HUES64 (cell line): ENCODE results near the gene WDFY4.

Experiments used
- H3K27ac ChIP-seq: 2 replicates; pipeline ENCODE4 v1.7.0; 2013; ENCODE audit warnings: low read depth, low read length, inconsistent platforms
- H3K27me3 ChIP-seq: 2 replicates; pipeline ENCODE4 v1.6.1; 2013; ENCODE audit warnings: mild to moderate bottlenecking, low read length; ENCODE audit not compliant: insufficient read depth
- H3K36me3 ChIP-seq: 2 replicates; pipeline ENCODE4 v1.6.1; 2013; ENCODE audit warnings: mild to moderate bottlenecking, low read length; ENCODE audit not compliant: insufficient read depth
- H3K4me1 ChIP-seq: 2 replicates; pipeline ENCODE4 v1.6.1; 2013; ENCODE audit warnings: mild to moderate bottlenecking, low read length, moderate library complexity; ENCODE audit not compliant: insufficient read depth
- H3K4me3 ChIP-seq: 2 replicates; pipeline ENCODE4 v1.5.1; 2013; ENCODE audit warnings: mild to moderate bottlenecking, low read length, moderate library complexity
- H3K9ac ChIP-seq: 2 replicates; pipeline ENCODE4 v1.6.1; 2013; ENCODE audit warnings: mild to moderate bottlenecking, low read depth, low read length
- H3K9me3 ChIP-seq: 2 replicates; pipeline ENCODE4 v1.6.1; 2013; ENCODE audit warnings: low read depth, low read length; ENCODE audit not compliant: insufficient read depth
- WGBS: fragments of 150-250, 120-280 bp; methylation state at CpG from one replicate; pipeline ENCODE4 v1.1.7; 2013; ENCODE audit warnings: missing lambda C conversion rate; 5-methylcytosine and 5-hydroxymethylcytosine counted together

Gene WDFY4

GRCh38 chr10:48964038-48964437 is 279.4 kb downstream of the WDFY4 start:
- no peaks in the 10 kb centered on the region for H3K9me3 ChIP-seq
- no peak overlapping the region for H3K27ac ChIP-seq
- no peak overlapping the region for H3K4me3 ChIP-seq
- 91% methylated on average over 1 of the region's 1 CpG for WGBS
- H3K27me3 ChIP-seq, result no peaks in the 10 kb centered on the region
- H3K9ac ChIP-seq, result no peak overlapping the region
- no peaks in the 10 kb centered on the region for H3K36me3 ChIP-seq
- no peaks in the 10 kb centered on the region for H3K4me1 ChIP-seq

GRCh38 chr10:48965460-48965859 is 280.8 kb downstream of the WDFY4 start:
- 89% methylated on average over 2 of the region's 4 CpGs for WGBS
- Histone ChIP-seq H3K4me3 (no peak overlapping the region), H3K4me1 (no peaks in the 10 kb centered on the region), H3K27ac (no peak overlapping the region), H3K36me3 (no peaks in the 10 kb centered on the region), H3K9me3 (no peaks in the 10 kb centered on the region), H3K9ac (no peak overlapping the region), H3K27me3 (no peaks in the 10 kb centered on the region)

- H3K4me1 ChIP-seq, result no peaks in the 10 kb centered on the region
- no peaks in the 10 kb centered on the region for H3K27me3 ChIP-seq
- no peaks in the 10 kb centered on the region for H3K36me3 ChIP-seq
- WGBS, result 97% methylated on average over 3 of the region's 3 CpGs
- no peak overlapping the region for H3K4me3 ChIP-seq
- H3K9me3 ChIP-seq, result no peaks in the 10 kb centered on the region
- no peak overlapping the region for H3K27ac ChIP-seq
- no peak overlapping the region for H3K9ac ChIP-seq
Observed at GRCh38 chr10:48968036-48968435, 283.4 kb downstream of the WDFY4 start.

- H3K36me3 ChIP-seq, result no peaks in the 10 kb centered on the region
- 93% methylated on average over 14 of the region's 14 CpGs for WGBS
Observed at GRCh38 chr10:48970046-48970445, 285.4 kb downstream of the WDFY4 start.

GRCh38 chr10:48970654-48971053 is 286.0 kb downstream of the WDFY4 start:
- no peaks in the 10 kb centered on the region for H3K27me3 ChIP-seq
- no peaks in the 10 kb centered on the region for H3K4me1 ChIP-seq
- no peak overlapping the region for H3K27ac ChIP-seq
- H3K36me3 ChIP-seq, result no peaks in the 10 kb centered on the region
- no peak overlapping the region for H3K4me3 ChIP-seq
- no peak overlapping the region for H3K9ac ChIP-seq
- WGBS, result 98% methylated on average over 4 of the region's 4 CpGs
- no peaks in the 10 kb centered on the region for H3K9me3 ChIP-seq

More at GRCh38 chr10:48970046-48970445, 285.4 kb downstream of the WDFY4 start:
- Histone ChIP-seq H3K9ac (no peak overlapping the region), H3K4me1 (no peaks in the 10 kb centered on the region), H3K9me3 (no peaks in the 10 kb centered on the region), H3K4me3 (no peak overlapping the region), H3K27ac (no peak overlapping the region), H3K27me3 (no peaks in the 10 kb centered on the region)

- Histone ChIP-seq H3K36me3 (no peaks in the 10 kb centered on the region), H3K4me3 (no peak overlapping the region), H3K27me3 (no peaks in the 10 kb centered on the region), H3K4me1 (no peaks in the 10 kb centered on the region), H3K9me3 (no peaks in the 10 kb centered on the region), H3K27ac (no peak overlapping the region), H3K9ac (no peak overlapping the region)
- 90% methylated on average over 5 of the region's 5 CpGs for WGBS
Observed at GRCh38 chr10:48973065-48973464, 288.4 kb downstream of the WDFY4 start.

GRCh38 chr10:48974510-48975156 is 290.0 kb downstream of the WDFY4 start:
- no peak overlapping the region for H3K27ac ChIP-seq
- no peaks in the 10 kb centered on the region for H3K4me1 ChIP-seq
- no peaks in the 10 kb centered on the region for H3K36me3 ChIP-seq
- WGBS, result 94% methylated on average over 12 of the region's 12 CpGs
- no peaks in the 10 kb centered on the region for H3K27me3 ChIP-seq
- no peaks in the 10 kb centered on the region for H3K9me3 ChIP-seq
- H3K9ac ChIP-seq, result no peak overlapping the region
- no peak overlapping the region for H3K4me3 ChIP-seq

- Histone ChIP-seq H3K27ac (no peak overlapping the region), H3K4me1 (no peaks in the 10 kb centered on the region), H3K9me3 (no peaks in the 10 kb centered on the region), H3K27me3 (no peaks in the 10 kb centered on the region), H3K4me3 (no peak overlapping the region), H3K9ac (no peak overlapping the region), H3K36me3 (no peaks in the 10 kb centered on the region)
Observed at GRCh38 chr10:48976196-48976595, 291.5 kb downstream of the WDFY4 start.

GRCh38 chr10:48978318-48978717 is 293.6 kb downstream of the WDFY4 start:
- 81% methylated on average over 5 of the region's 5 CpGs for WGBS

GRCh38 chr10:48981310-48981907 is 296.7 kb downstream of the WDFY4 start:
- Histone ChIP-seq H3K9ac (no peak overlapping the region), H3K4me1 (no peaks in the 10 kb centered on the region), H3K9me3 (no peaks in the 10 kb centered on the region), H3K4me3 (no peak overlapping the region), H3K27ac (no peak overlapping the region), H3K36me3 (no peaks in the 10 kb centered on the region), H3K27me3 (no peaks in the 10 kb centered on the region)
- 37% methylated on average over 11 of the region's 12 CpGs for WGBS

More at GRCh38 chr10:48978318-48978717, 293.6 kb downstream of the WDFY4 start:
- Histone ChIP-seq H3K4me3 (no peak overlapping the region), H3K36me3 (no peaks in the 10 kb centered on the region), H3K27ac (no peak overlapping the region), H3K4me1 (no peaks in the 10 kb centered on the region), H3K9me3 (no peaks in the 10 kb centered on the region), H3K27me3 (no peaks in the 10 kb centered on the region), H3K9ac (no peak overlapping the region)

- no peak overlapping the region for H3K4me3 ChIP-seq
- H3K4me1 ChIP-seq, result no peaks in the 10 kb centered on the region
- no peaks in the 10 kb centered on the region for H3K27me3 ChIP-seq
- no peak overlapping the region for H3K9ac ChIP-seq
- H3K27ac ChIP-seq, result no peak overlapping the region
- H3K36me3 ChIP-seq, result no peaks in the 10 kb centered on the region
- 93% methylated on average over 4 of the region's 5 CpGs for WGBS
- H3K9me3 ChIP-seq, result no peaks in the 10 kb centered on the region
Observed at GRCh38 chr10:48982584-48982983, 297.9 kb downstream of the WDFY4 start.
